ENCODE results near the gene URB2. TPM values are rescaled to one million over a fixed set of nuclear protein-coding genes. Genes with fewer than 3 reads are reported as not detected.
A peak's percentile ranks its signal among the peaks of the same experiment; 100 is the strongest.

The URB2 gene
- total RNA-seq, 1 donor from 2014 or later = 10.3 TPM

- Histone ChIP-seq H3K4me3 (no peak overlapping the region), H3K27ac (no peak overlapping the region), H3K4me2 (no peak overlapping the region), H3F3A (ENCODE audit: low read depth) (peaks cover 25% of the 10 kb centered on the region), H3K4me1 (peaks cover 31% of the 10 kb centered on the region), H3K36me3 (no peaks in the 10 kb centered on the region), H3K79me2 (ENCODE audit: low read depth) (no peaks in the 10 kb centered on the region), H3K9ac (no peak overlapping the region), H3K27me3 (no peaks in the 10 kb centered on the region), H4K20me1 (ENCODE audit: low read depth) (no peaks in the 10 kb centered on the region), H2AFZ (replicated peaks) (no peak overlapping the region), H3K9me3 (ENCODE audit: low read depth) (no peaks in the 10 kb centered on the region)
- Mint-ChIP-seq H3K9me3 (peaks cover under 1% of the 10 kb centered on the region), H3K36me3 (no peaks in the 10 kb centered on the region), H3K4me1 (peaks cover 31% of the 10 kb centered on the region), H3K27me3 (ENCODE audit: insufficient read depth, low read depth) (peaks cover 12% of the 10 kb centered on the region), H3K4me3 (no peak overlapping the region), H3K27ac (no peak overlapping the region)
- TF ChIP-seq, protein P1, sequence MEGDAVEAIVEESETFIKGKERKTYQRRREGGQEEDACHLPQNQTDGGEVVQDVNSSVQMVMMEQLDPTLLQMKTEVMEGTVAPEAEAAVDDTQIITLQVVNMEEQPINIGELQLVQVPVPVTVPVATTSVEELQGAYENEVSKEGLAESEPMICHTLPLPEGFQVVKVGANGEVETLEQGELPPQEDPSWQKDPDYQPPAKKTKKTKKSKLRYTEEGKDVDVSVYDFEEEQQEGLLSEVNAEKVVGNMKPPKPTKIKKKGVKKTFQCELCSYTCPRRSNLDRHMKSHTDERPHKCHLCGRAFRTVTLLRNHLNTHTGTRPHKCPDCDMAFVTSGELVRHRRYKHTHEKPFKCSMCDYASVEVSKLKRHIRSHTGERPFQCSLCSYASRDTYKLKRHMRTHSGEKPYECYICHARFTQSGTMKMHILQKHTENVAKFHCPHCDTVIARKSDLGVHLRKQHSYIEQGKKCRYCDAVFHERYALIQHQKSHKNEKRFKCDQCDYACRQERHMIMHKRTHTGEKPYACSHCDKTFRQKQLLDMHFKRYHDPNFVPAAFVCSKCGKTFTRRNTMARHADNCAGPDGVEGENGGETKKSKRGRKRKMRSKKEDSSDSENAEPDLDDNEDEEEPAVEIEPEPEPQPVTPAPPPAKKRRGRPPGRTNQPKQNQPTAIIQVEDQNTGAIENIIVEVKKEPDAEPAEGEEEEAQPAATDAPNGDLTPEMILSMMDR (IDR thresholded peaks at IDR 0.05) = no peak
- TF ChIP-seq EZH2phosphoT487 (IDR thresholded peaks at IDR 0.05) = no peak
- no peak for TF ChIP-seq EZH2 (IDR thresholded peaks at IDR 0.05)
- no peak for DNase-seq (ENCODE audit: low spot score)
Observed at GRCh38 chr1:229691362-229691761, 65.3 kb downstream of the URB2 start.

DNA sequence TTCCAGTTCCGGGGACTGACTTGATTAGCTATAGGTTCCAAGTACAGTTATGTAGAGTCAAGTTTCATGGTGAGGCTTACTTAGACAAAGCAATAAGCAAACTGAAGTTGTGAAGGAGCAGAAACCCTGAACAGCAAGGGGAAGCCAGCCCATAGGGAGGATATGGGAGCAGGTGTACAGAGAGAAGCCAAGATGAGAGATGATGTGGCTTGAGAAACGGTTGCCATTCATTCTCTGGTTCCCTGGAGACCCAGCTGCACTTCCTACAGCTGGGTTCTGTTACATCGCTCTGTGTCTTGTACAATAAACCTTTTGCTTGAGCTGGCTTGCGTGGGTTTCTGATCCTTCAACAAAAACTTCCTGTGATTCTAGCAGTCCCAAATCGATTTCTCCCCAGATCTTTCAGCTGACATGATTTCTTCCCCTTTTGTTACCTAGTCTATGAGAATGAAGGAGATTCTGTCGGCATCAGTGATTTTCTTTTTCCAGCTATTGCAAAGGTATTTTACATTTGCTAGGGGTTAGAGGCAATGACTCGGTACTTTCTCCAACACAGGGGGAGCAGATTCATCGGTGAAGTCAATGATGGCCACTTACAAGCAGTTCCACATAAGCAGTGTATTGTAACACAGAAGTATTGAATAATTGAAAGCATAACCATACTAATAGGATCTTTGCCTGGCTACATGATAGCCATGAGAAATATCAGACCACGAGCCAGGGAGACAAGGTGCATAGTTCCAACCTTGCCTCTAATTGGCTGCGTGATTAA lies 67.3 kb downstream of the URB2 start:
- Mint-ChIP-seq H3K27me3 (ENCODE audit: insufficient read depth, low read depth) (peaks cover 12% of the 10 kb centered on the region), H3K36me3 (no peaks in the 10 kb centered on the region), H3K4me1 (peaks cover 34% of the 10 kb centered on the region), H3K9me3 (no peaks in the 10 kb centered on the region), H3K4me3 (no peak overlapping the region), H3K27ac (peak overlapping the region; percentile 58)
- Histone ChIP-seq H4K20me1 (ENCODE audit: low read depth) (no peaks in the 10 kb centered on the region), H3K4me3 (no peak overlapping the region), H3K27me3 (no peaks in the 10 kb centered on the region), H3K9me3 (ENCODE audit: low read depth) (no peaks in the 10 kb centered on the region), H3K4me2 (no peak overlapping the region), H3F3A (ENCODE audit: low read depth) (peaks cover 25% of the 10 kb centered on the region), H3K4me1 (peaks cover 35% of the 10 kb centered on the region), H3K36me3 (no peaks in the 10 kb centered on the region), H3K27ac (no peak overlapping the region), H3K9ac (no peak overlapping the region), H2AFZ (replicated peaks) (no peak overlapping the region), H3K79me2 (ENCODE audit: low read depth) (no peaks in the 10 kb centered on the region)
- DNase-seq (ENCODE audit: low spot score) = no peak
- TF ChIP-seq EZH2 (IDR thresholded peaks at IDR 0.05) = no peak
- TF ChIP-seq, protein P1 (IDR thresholded peaks at IDR 0.05) = no peak
- no peak for TF ChIP-seq EZH2phosphoT487 (IDR thresholded peaks at IDR 0.05)

DNA sequence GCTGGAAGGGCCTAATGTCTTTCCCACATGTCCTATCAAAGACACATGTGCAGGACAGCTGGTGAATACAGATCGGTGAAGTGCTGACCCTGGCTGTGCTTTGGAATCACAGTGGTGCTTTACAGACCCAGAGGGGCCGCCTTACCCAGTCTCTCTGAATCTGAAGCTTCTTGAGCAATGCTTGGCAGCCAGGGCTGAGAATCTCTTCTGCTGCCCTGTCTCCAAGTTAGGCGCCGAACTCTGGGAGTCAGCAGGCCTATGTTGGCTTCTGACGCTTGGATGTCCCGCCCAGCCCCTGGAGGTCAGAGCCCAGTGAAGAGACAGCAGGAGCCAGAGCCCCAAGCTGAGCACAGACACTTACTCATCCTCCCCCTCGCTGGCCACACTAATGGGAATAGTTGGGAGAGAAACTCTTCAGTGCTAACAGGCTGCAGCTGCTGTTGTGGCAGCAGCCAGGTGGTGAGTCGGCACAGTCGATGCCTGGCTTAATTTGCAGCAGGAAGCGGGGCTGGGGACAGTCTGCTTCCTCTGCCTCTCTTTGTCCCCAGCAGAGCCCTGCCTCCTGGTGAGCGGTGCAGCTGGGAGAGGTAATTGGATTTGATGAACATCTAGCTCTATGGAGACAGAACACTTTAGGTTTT lies 68.1 kb downstream of the URB2 start:
- H3F3A ChIP-seq (ENCODE audit: low read depth) = peaks cover 25% of the 10 kb centered on the region
- H3K36me3 Mint-ChIP-seq = no peaks in the 10 kb centered on the region
- H3K27me3 ChIP-seq = no peaks in the 10 kb centered on the region
- H3K9me3 Mint-ChIP-seq = no peaks in the 10 kb centered on the region
- TF ChIP-seq EZH2phosphoT487 (IDR thresholded peaks at IDR 0.05) (no peak), EZH2 (IDR thresholded peaks at IDR 0.05) (no peak)
- TF ChIP-seq, protein P1 (IDR thresholded peaks at IDR 0.05) = no peak
- no peak overlapping the region for H3K4me3 Mint-ChIP-seq
- no peak overlapping the region for H3K27ac ChIP-seq
- no peaks in the 10 kb centered on the region for H3K9me3 ChIP-seq (ENCODE audit: low read depth)
- H3K79me2 ChIP-seq (ENCODE audit: low read depth) = no peaks in the 10 kb centered on the region
- H3K36me3 ChIP-seq = no peaks in the 10 kb centered on the region
- peaks cover 34% of the 10 kb centered on the region for H3K4me1 Mint-ChIP-seq
- H2AFZ ChIP-seq (replicated peaks) = no peak overlapping the region
- no peak overlapping the region for H3K4me3 ChIP-seq
- H3K27me3 Mint-ChIP-seq (ENCODE audit: insufficient read depth, low read depth) = peaks cover 12% of the 10 kb centered on the region
- peak overlapping the region; percentile 35 for H3K4me2 ChIP-seq
- H3K27ac Mint-ChIP-seq = peak overlapping the region; percentile 92
- H3K9ac ChIP-seq = no peak overlapping the region
- no peaks in the 10 kb centered on the region for H4K20me1 ChIP-seq (ENCODE audit: low read depth)
- peaks cover 35% of the 10 kb centered on the region for H3K4me1 ChIP-seq
- peak; percentile 78 for DNase-seq (ENCODE audit: low spot score)

All from neural progenitor cell (in vitro differentiated cells).